HepG2 (cell line): Measurements from ENCODE around the gene FAF1. TPM values are rescaled to one million over a fixed set of nuclear protein-coding genes. Genes with fewer than 3 reads are reported as not detected.

Source experiments
- ATAC-seq: fragments of 200-7000 bp; cut with Tn5 transposase; 3 replicates; pipeline ENCODE4 v1.9.1; 2020; ENCODE audit warnings: mild to moderate bottlenecking, moderate library complexity
- BruUV-seq: library from RNA; stranded (reverse); fragments of 400-500 nt; replicated peaks from 2 replicates; lab custom pipeline; 2021; lab: Mats Ljungman, UMichigan
- CTCF ChIA-PET: fragments of 300-600 bp; formaldehyde crosslinking; extraction: SDS; loops from one replicate; lab custom pipeline; 2021; ENCODE audit warnings: low total read pairs, inconsistent platforms, low intra/inter-chr PET ratio; lab: Yijun Ruan, JAX
- POLR2A ChIA-PET: fragments of 350-600 bp; sonication (Branson Sonifier 250); formaldehyde crosslinking; loops from one replicate; lab custom pipeline; 2020; ENCODE audit warnings: antibody characterized with exemption, inconsistent platforms; lab: Yijun Ruan, JAX
- DNase-seq: peaks from one replicate; pipeline ENCODE4 v3.0.0-alpha.2; 2015; ENCODE audit warnings: low spot score
- FAIRE-seq: peaks from 3 replicates; lab custom pipeline; 2011; peaks lifted over from hg19 to GRCh38; lab: Jason Lieb, UNC
- H2AFZ ChIP-seq: one replicate; pipeline ENCODE4 v1.6.1; 2011; ENCODE audit warnings: low read length, inconsistent platforms
- H3K27ac ChIP-seq: fragments of 300-600 bp; 3 replicates; pipeline ENCODE4 v1.8.0; 2011; ENCODE audit warnings: mixed run types, mild to moderate bottlenecking, mixed read lengths, low read length, inconsistent platforms; ENCODE audit not compliant: insufficient read depth; ENCODE audit errors: extremely low read length
- H3K27me3 ChIP-seq, 2 experiments: fragments of 200-600 bp in 1 of 2; 2 replicates in 1 of 2; 3 replicates in 1 of 2; pipeline versions ENCODE4 v1.6.0 to v1.8.0; 2011; ENCODE audit warnings: low read length in 2 of 2, mild to moderate bottlenecking in 2 of 2, moderate library complexity in 2 of 2, inconsistent platforms in 1 of 2; ENCODE audit not compliant: insufficient read depth in 2 of 2, control insufficient read depth in 1 of 2
- H3K36me3 ChIP-seq, 2 experiments: fragments of 200-600 bp in 1 of 2; replicated peaks in 1 of 2; 2 replicates in 1 of 2; 3 replicates in 1 of 2; pipeline versions ENCODE4 v1.5.1 to v1.8.0; 2011; ENCODE audit warnings: low read length in 2 of 2, inconsistent platforms in 1 of 2; ENCODE audit not compliant: insufficient read depth in 2 of 2, control insufficient read depth in 1 of 2
- H3K4me1 ChIP-seq: 2 replicates; pipeline ENCODE4 v1.5.1; 2012; ENCODE audit warnings: low read length, inconsistent platforms; ENCODE audit not compliant: insufficient read depth
- H3K4me2 ChIP-seq: 2 replicates; pipeline ENCODE4 v1.6.0; 2011; ENCODE audit warnings: low read depth, low read length, inconsistent platforms
- H3K4me3 ChIP-seq, 3 experiments: fragments of 200-600 bp in 1 of 3; sonication (generic), shearing (Covaris generic) in 1 of 3; replicated peaks in 1 of 3; 2 replicates each; pipeline ENCODE4 v1.5.1; 2011 to 2016; ENCODE audit warnings: low read length in 3 of 3, inconsistent platforms in 2 of 3, low read depth in 2 of 3, mild to moderate bottlenecking in 2 of 3, control low read depth in 1 of 3, mixed read lengths in 1 of 3; ENCODE audit not compliant: insufficient read depth in 1 of 3
- H3K79me2 ChIP-seq: one replicate; pipeline ENCODE4 v1.6.1; 2011; ENCODE audit warnings: low read length, inconsistent platforms; ENCODE audit not compliant: insufficient read depth
- H3K9ac ChIP-seq: 2 replicates; pipeline ENCODE4 v1.6.0; 2011; ENCODE audit warnings: mild to moderate bottlenecking, low read depth, low read length, inconsistent platforms; ENCODE audit not compliant: insufficient read depth
- H3K9me3 ChIP-seq: 2 replicates; pipeline ENCODE4 v1.5.1; 2012; ENCODE audit warnings: mild to moderate bottlenecking, low read length
- H4K20me1 ChIP-seq: 2 replicates; pipeline ENCODE4 v1.6.0; 2011; ENCODE audit warnings: inconsistent platforms, mild to moderate bottlenecking, low read length, moderate library complexity; ENCODE audit not compliant: insufficient read depth
- AGO2 ChIP-seq: fragments of 200-400 bp; formaldehyde crosslinking; optimal IDR thresholded peaks from 2 replicates; pipeline ENCODE3; 2017; ENCODE audit warnings: mild to moderate bottlenecking, low read depth, low read length, moderate library complexity
- SOX5 ChIP-seq: IDR thresholded peaks from 2 replicates; pipeline ENCODE4 v1.6.1; 2016; ENCODE audit warnings: borderline replicate concordance
- SPEN ChIP-seq: sonication (generic); formaldehyde crosslinking; IDR thresholded peaks from 2 replicates; pipeline ENCODE4 v1.5.1; 2020; ENCODE audit warnings: low read depth, mild to moderate bottlenecking, missing genetic modification reagents
- ZNF598 ChIP-seq: sonication (generic); formaldehyde crosslinking; IDR thresholded peaks from 2 replicates; pipeline ENCODE4 v1.5.1; 2020; ENCODE audit warnings: mild to moderate bottlenecking, missing genetic modification reagents, borderline replicate concordance
- ZSCAN22 ChIP-seq: sonication (generic); formaldehyde crosslinking; IDR thresholded peaks from 2 replicates; pipeline ENCODE4 v1.4.0; 2020; ENCODE audit warnings: mild to moderate bottlenecking, missing genetic modification reagents
- in situ Hi-C: cut with HindIII; loops from 2 replicates; pipeline ENCODE4 v1.10.0; 2017; ENCODE audit warnings: low pct_unique_long_range_greater_than_20kb; ENCODE audit not compliant: extremely low pct_ligation_motif_present
- intact Hi-C: fragments of 100-400 bp; cut with micrococcal nuclease; formaldehyde crosslinking; loops from one replicate; pipeline ENCODE4 v1.10.0; 2022; ENCODE audit not compliant: unreplicated experiment
- polyA plus RNA-seq, 8 experiments: library from polyadenylated mRNA; depleted of rRNA in 3 of 8; stranded (reverse) in 7 of 8; unstranded in 1 of 8; fragments of >200 nt; fragmentation: Illumina TruSeq in 4 of 8; extraction: Trizol in 4 of 8; gene quantifications; 2 replicates each; pipeline versions ENCODE4 v1.2.1 to v1.2.3, GENCODE V29; 2011 to 2016; ENCODE audit warnings: low read depth in 4 of 8, missing spikeins in 1 of 8, mixed read lengths in 1 of 8; ENCODE audit not compliant: insufficient read depth in 1 of 8
- total RNA-seq, 5 experiments: library from RNA; depleted of rRNA; stranded (reverse); fragments of >200 nt; fragmentation: Illumina TruSeq; extraction: Trizol; gene quantifications; 2 replicates each; pipeline ENCODE4 v1.2.3, GENCODE V29; 2016; ENCODE audit warnings: low read depth in 1 of 5
- TF ChIP-seq, protein P1 (sequence below), 2 experiments: fragments of 450-650 bp in 1 of 2; sonication (generic) in 1 of 2; formaldehyde crosslinking in 1 of 2; IDR thresholded peaks; 2 replicates each; pipeline versions ENCODE4 v1.6.1 to v1.8.0; 2016 to 2022; ENCODE audit warnings: antibody characterized with exemption in 1 of 2, mild to moderate bottlenecking in 1 of 2, missing genetic modification reagents in 1 of 2
- TF ChIP-seq, protein P2 (sequence below): sonication (generic); formaldehyde crosslinking; IDR thresholded peaks from 2 replicates; pipeline ENCODE4 v1.4.0; 2020; ENCODE audit warnings: mild to moderate bottlenecking, missing genetic modification reagents

Gene FAF1
- total and polyA plus RNA-seq, 2 of the 13 experiments (the other 11 are each of a cell fraction or from before 2014, with no cell fraction given): 19.4 to 63.3 TPM

DNA sequence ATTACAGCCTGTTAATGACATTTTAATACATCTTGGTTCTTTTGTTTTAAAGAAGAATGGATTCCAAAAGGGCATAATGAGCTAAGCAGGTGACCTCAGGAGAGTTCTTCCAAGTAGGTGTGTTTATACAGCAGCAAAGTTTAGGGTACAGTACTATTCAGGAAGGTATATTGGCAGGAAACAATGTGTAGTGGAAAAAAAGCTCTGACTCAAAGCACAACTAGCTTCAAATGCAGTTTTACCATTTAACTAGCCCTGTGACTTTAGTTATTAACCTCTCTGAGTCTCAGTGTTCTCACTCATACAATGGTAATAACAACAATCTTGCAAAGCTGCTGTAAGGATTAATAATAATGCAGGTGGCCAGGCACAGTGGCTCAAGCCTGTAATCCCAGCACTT is 29.9 kb downstream of the FAF1 start:
- intact Hi-C loops (no loop called here), in situ Hi-C loops (loop anchor here (10.0 kb wide), 1 partner anchor 155 kb away; no protein-coding TSS in a partner anchor)
- Histone ChIP-seq H3K27me3 (no peaks in the 10 kb centered on the region), H3K27ac (no peak overlapping the region), H4K20me1 (no peaks in the 10 kb centered on the region), H3K4me2 (no peak overlapping the region), H3K9me3 (no peaks in the 10 kb centered on the region), H3K4me1 (peaks cover 18% of the 10 kb centered on the region), H3K9ac (no peak overlapping the region), H3K4me3 (no peak overlapping the region), H3K79me2 (peaks cover 30% of the 10 kb centered on the region), H3K36me3 (no peaks in the 10 kb centered on the region; a peak in 1 of 5 replicates), H2AFZ (no peak overlapping the region)
- ATAC-seq: no peak
- FAIRE-seq: no peak
- POLR2A ChIA-PET: no interaction called here
- no peak for DNase-seq
- CTCF ChIA-PET: interaction anchor here (0.8 to 2.7 kb wide), 5 partner anchors 38 to 259 kb away, joined by 3 to 21 read pairs (median 4); no protein-coding TSS in a partner anchor
- BruUV-seq: no TSS peak
- no peak for TF ChIP-seq SPEN (CRISPR knock-in tag)
- TF ChIP-seq AGO2: no peak
- TF ChIP-seq, protein P1, sequence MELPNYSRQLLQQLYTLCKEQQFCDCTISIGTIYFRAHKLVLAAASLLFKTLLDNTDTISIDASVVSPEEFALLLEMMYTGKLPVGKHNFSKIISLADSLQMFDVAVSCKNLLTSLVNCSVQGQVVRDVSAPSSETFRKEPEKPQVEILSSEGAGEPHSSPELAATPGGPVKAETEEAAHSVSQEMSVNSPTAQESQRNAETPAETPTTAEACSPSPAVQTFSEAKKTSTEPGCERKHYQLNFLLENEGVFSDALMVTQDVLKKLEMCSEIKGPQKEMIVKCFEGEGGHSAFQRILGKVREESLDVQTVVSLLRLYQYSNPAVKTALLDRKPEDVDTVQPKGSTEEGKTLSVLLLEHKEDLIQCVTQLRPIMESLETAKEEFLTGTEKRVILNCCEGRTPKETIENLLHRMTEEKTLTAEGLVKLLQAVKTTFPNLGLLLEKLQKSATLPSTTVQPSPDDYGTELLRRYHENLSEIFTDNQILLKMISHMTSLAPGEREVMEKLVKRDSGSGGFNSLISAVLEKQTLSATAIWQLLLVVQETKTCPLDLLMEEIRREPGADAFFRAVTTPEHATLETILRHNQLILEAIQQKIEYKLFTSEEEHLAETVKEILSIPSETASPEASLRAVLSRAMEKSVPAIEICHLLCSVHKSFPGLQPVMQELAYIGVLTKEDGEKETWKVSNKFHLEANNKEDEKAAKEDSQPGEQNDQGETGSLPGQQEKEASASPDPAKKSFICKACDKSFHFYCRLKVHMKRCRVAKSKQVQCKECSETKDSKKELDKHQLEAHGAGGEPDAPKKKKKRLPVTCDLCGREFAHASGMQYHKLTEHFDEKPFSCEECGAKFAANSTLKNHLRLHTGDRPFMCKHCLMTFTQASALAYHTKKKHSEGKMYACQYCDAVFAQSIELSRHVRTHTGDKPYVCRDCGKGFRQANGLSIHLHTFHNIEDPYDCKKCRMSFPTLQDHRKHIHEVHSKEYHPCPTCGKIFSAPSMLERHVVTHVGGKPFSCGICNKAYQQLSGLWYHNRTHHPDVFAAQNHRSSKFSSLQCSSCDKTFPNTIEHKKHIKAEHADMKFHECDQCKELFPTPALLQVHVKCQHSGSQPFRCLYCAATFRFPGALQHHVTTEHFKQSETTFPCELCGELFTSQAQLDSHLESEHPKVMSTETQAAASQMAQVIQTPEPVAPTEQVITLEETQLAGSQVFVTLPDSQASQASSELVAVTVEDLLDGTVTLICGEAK (IDR thresholded peaks at IDR 0.05): no peak
- TF ChIP-seq, protein P1 (CRISPR knock-in tag; IDR thresholded peaks at IDR 0.05): no peak
- no peak for TF ChIP-seq ZSCAN22
- TF ChIP-seq, protein P2, sequence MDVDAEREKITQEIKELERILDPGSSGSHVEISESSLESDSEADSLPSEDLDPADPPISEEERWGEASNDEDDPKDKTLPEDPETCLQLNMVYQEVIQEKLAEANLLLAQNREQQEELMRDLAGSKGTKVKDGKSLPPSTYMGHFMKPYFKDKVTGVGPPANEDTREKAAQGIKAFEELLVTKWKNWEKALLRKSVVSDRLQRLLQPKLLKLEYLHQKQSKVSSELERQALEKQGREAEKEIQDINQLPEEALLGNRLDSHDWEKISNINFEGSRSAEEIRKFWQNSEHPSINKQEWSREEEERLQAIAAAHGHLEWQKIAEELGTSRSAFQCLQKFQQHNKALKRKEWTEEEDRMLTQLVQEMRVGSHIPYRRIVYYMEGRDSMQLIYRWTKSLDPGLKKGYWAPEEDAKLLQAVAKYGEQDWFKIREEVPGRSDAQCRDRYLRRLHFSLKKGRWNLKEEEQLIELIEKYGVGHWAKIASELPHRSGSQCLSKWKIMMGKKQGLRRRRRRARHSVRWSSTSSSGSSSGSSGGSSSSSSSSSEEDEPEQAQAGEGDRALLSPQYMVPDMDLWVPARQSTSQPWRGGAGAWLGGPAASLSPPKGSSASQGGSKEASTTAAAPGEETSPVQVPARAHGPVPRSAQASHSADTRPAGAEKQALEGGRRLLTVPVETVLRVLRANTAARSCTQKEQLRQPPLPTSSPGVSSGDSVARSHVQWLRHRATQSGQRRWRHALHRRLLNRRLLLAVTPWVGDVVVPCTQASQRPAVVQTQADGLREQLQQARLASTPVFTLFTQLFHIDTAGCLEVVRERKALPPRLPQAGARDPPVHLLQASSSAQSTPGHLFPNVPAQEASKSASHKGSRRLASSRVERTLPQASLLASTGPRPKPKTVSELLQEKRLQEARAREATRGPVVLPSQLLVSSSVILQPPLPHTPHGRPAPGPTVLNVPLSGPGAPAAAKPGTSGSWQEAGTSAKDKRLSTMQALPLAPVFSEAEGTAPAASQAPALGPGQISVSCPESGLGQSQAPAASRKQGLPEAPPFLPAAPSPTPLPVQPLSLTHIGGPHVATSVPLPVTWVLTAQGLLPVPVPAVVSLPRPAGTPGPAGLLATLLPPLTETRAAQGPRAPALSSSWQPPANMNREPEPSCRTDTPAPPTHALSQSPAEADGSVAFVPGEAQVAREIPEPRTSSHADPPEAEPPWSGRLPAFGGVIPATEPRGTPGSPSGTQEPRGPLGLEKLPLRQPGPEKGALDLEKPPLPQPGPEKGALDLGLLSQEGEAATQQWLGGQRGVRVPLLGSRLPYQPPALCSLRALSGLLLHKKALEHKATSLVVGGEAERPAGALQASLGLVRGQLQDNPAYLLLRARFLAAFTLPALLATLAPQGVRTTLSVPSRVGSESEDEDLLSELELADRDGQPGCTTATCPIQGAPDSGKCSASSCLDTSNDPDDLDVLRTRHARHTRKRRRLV (CRISPR knock-in tag): no peak
- no peak for TF ChIP-seq SOX5 (CRISPR knock-in tag)
- TF ChIP-seq ZNF598 (CRISPR knock-in tag): no peak
